T-helper 1 cell treated with Interleukin-12 subunit alpha and Interleukin-12 subunit beta and Interleukin-4 antibody, amounts not matched to agents 30 ng/mL and 1 ng/mL, for 36 hours (primary cell): Measurements from ENCODE around the gene ARL13A. TPM values are rescaled to one million over a fixed set of nuclear protein-coding genes. Genes with fewer than 3 reads are reported as not detected.
"Not testable (repeated sequence)": the region's sequence is repeated elsewhere in the genome, so short reads cannot be mapped to it uniquely, and the experiment has no call there.

Source experiments
- intact Hi-C: fragments of 100-400 bp; cut with micrococcal nuclease; formaldehyde crosslinking; loops from one replicate; pipeline ENCODE4 v1.15.1; 2024
- total RNA-seq: library from RNA; stranded (reverse); gene quantifications from 2 replicates; pipeline ENCODE4 v1.2.3, GENCODE V29; 2022

ARL13A gene
- total RNA-seq, result not detected in 2 replicates

GRCh38 chrX:100969408-100969807, at the start of gene ARL13A:
Gene ARL13A, plus strand, starts transcription at chrX:100969708. Its CDS starts 3,982 bp downstream, at chrX:100973690.
- intact Hi-C loops, result no loop called here

GRCh38 chrX:100924375-100924774, 45.1 kb upstream of the ARL13A start:
- intact Hi-C loops, result loop anchor here (10.0 kb wide), 1 partner anchor 470 kb away; the partner anchor contains the start of gene RPL36A

- intact Hi-C loops, result loop anchor here (10.0 kb wide), 1 partner anchor 468 kb away; the partner anchor contains the start of gene RPL36A
These were observed 43.1 kb upstream of the ARL13A start for GRCh38 chrX:100926453-100926852.

- intact Hi-C loops, result loop anchor here (2.0 to 10.0 kb wide), 3 partner anchors 100 to 466 kb away; partner anchors contain the start of genes RPL36A and TRMT2B
These were observed 40.6 kb upstream of the ARL13A start, which contains the start of gene XKRX for GRCh38 chrX:100928660-100929613. Gene XKRX, minus strand, starts transcription at chrX:100928917. Its CDS starts 613 bp downstream, at chrX:100928304.

- intact Hi-C loops, result loop anchor here (5.0 kb wide), 1 partner anchor 61 kb away; no protein-coding TSS in a partner anchor
These were observed 38.1 kb upstream of the ARL13A start for GRCh38 chrX:100931218-100931924.

- intact Hi-C loops, result loop anchor here (5.0 kb wide), 1 partner anchor 60 kb away; no protein-coding TSS in a partner anchor
These were observed 37.6 kb upstream of the ARL13A start for GRCh38 chrX:100931925-100932285.

GRCh38 chrX:100935767-100936166, 33.7 kb upstream of the ARL13A start:
- intact Hi-C loops, result no loop called here

GRCh38 chrX:100939333-100939732, 30.2 kb upstream of the ARL13A start:
- intact Hi-C loops, result no loop called here

GRCh38 chrX:100944601-100945000, 24.9 kb upstream of the ARL13A start:
- intact Hi-C loops, result no loop called here

- intact Hi-C loops, result no loop called here
These were observed 23.1 kb upstream of the ARL13A start for GRCh38 chrX:100946299-100946927.

- intact Hi-C loops, result no loop called here
These were observed 21.0 kb upstream of the ARL13A start for GRCh38 chrX:100948557-100948956.

GRCh38 chrX:100962811-100963210, 6.7 kb upstream of the ARL13A start:
- intact Hi-C loops, result no loop called here

- intact Hi-C loops, result no loop called here
These were observed 5.1 kb upstream of the ARL13A start for GRCh38 chrX:100964362-100964761.

GRCh38 chrX:100969936-100970335, 428 bp downstream of the ARL13A start:
- intact Hi-C loops, result no loop called here

- intact Hi-C loops, result no loop called here
These were observed 3.9 kb downstream of the ARL13A start for GRCh38 chrX:100973411-100973810.

GRCh38 chrX:100975212-100975611, 5.7 kb downstream of the ARL13A start:
- intact Hi-C loops, result no loop called here

GRCh38 chrX:100976211-100976610, 6.7 kb downstream of the ARL13A start:
- intact Hi-C loops, result no loop called here

- intact Hi-C loops, result no loop called here
These were observed 10.5 kb downstream of the ARL13A start for GRCh38 chrX:100979881-100980607.

GRCh38 chrX:100980608-100981497, 11.3 kb downstream of the ARL13A start:
- intact Hi-C loops, result no loop called here

- intact Hi-C loops, result not testable (repeated sequence)
These were observed 12.0 kb downstream of the ARL13A start for GRCh38 chrX:100981498-100981845.
